Measurements from ENCODE around the gene TOM1L2. TPM values are rescaled to one million over a fixed set of nuclear protein-coding genes. Genes with fewer than 3 reads are reported as not detected.

Gene TOM1L2
- total RNA-seq, 1 donor, result 34.1 TPM

DNA sequence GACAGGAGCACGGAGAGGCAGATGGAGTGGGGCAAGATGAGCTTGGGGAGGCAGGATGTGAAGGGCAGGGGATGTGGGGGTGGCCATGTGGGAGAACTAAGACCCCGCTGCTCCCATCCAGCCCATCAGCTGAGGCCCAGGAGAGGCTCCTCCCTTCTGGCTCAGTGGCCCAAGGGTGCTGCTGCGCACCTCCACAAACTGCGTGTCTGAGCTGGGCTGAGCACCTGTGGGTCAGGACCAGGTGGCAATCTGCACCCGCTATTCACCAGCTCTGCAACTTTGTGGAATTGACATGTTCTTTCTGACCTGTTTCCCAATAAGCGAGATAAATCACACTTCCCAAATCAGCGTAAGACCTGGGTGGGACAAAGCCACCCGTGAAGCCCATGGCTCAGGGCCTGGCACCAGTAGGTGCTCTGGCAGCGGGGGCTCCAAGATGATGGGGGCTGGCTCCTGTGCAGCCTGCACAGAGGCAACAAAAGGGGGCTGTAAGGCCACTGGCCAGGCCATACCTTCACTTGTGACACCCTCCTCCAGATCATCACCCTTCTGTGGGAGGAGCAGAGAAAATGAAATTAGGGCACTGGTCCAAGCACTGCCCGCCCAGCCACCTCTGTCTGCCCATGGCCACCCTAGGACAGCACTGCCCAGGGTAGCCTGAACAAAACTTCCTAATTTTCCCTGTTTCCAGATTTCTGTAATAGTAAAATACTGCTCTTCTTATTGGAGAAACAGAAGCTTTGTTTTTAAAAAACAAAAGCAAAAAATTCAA is 123.7 kb downstream of the TOM1L2 start:
- TF ChIP-seq, protein P1, sequence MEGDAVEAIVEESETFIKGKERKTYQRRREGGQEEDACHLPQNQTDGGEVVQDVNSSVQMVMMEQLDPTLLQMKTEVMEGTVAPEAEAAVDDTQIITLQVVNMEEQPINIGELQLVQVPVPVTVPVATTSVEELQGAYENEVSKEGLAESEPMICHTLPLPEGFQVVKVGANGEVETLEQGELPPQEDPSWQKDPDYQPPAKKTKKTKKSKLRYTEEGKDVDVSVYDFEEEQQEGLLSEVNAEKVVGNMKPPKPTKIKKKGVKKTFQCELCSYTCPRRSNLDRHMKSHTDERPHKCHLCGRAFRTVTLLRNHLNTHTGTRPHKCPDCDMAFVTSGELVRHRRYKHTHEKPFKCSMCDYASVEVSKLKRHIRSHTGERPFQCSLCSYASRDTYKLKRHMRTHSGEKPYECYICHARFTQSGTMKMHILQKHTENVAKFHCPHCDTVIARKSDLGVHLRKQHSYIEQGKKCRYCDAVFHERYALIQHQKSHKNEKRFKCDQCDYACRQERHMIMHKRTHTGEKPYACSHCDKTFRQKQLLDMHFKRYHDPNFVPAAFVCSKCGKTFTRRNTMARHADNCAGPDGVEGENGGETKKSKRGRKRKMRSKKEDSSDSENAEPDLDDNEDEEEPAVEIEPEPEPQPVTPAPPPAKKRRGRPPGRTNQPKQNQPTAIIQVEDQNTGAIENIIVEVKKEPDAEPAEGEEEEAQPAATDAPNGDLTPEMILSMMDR (IDR thresholded peaks at IDR 0.05; ENCODE audit: insufficient read depth, low read depth, low read length), result no peak
- DNase-seq (ENCODE audit: low read depth), result no peak
- no peak overlapping the region for H3K4me3 ChIP-seq (ENCODE audit: low read depth, low read length)

DNA sequence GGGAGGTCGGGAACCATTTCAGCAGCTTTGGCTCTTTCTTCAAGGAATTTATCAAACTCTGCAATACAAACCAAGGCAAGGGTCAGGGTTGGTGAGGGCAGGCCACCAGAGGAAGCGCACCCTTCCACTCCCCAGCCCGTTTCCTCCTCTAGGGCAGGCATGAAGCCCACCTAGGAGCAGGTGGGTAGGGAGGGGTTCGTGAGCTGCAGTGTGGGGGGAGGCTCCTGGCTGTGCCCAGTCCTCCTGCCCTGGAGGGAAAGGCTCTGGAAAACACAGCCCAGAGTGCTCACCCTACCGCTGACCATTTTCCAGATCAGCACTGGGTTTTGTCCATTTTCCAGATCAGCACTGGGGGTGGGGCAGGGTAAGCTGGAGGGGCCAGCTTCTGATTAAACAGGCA is 124.5 kb downstream of the TOM1L2 start:
- TF ChIP-seq, protein P1 (IDR thresholded peaks at IDR 0.05; ENCODE audit: insufficient read depth, low read depth, low read length), result no peak
- DNase-seq (ENCODE audit: low read depth), result no peak

DNA sequence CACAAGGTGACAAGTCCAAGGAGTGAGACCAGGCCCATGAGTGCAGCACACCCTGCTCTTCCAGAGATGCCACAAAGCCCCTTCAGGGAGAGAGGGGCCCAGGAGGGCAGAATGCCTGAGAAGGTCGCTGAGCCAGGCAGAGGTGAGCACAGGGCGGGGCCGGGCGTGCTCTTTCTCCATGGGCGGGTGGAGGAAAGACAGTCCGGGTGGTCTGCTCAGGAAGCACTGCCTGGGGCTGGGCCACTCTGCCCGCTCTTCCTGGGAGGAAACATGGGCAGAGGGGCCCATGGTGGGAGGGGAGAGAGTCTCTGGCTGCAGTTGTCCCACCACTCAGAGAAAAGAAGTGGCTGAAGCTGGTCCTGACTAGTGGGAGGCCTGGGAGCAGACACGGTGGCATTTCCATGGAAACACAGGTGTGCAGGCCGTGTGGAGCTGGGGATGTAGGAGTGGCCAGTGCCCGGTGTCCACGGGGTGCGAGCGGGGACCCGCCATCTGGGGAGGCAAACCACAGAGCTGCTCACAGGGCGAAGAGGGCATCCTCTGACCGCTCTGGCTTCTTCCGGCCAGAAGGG is 125.0 kb downstream of the TOM1L2 start:
- DNase-seq (ENCODE audit: low read depth), result no peak
- no peak overlapping the region for H3K4me3 ChIP-seq (ENCODE audit: low read depth, low read length)
- TF ChIP-seq, protein P1 (IDR thresholded peaks at IDR 0.05; ENCODE audit: insufficient read depth, low read depth, low read length), result no peak

More for the DNA sequence above, 124.5 kb downstream of the TOM1L2 start:
- H3K4me3 ChIP-seq (ENCODE audit: low read depth, low read length), result no peak overlapping the region

DNA sequence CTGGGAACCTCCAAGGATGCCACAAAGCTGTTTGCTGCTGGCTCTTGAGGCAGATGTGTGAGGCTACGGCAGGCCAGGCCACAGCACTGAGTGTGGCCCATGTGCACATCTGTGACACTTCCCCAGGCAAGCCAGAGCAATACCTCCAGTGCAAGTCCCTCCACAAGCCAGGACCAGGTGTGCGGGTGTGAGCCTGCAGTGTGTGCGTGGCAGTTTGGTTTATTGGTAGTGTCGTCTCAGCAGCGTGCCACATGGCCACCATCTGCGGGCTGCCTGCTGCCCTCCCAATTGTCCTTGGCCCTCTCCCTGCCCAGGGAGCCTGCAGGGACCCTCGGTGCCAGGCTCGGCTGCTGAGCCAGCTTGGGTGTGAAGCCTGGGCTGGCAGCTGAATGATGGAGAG is 125.6 kb downstream of the TOM1L2 start:
- H3K4me3 ChIP-seq (ENCODE audit: low read depth, low read length), result no peak overlapping the region
- DNase-seq (ENCODE audit: low read depth), result no peak
- TF ChIP-seq, protein P1 (IDR thresholded peaks at IDR 0.05; ENCODE audit: insufficient read depth, low read depth, low read length), result no peak

DNA sequence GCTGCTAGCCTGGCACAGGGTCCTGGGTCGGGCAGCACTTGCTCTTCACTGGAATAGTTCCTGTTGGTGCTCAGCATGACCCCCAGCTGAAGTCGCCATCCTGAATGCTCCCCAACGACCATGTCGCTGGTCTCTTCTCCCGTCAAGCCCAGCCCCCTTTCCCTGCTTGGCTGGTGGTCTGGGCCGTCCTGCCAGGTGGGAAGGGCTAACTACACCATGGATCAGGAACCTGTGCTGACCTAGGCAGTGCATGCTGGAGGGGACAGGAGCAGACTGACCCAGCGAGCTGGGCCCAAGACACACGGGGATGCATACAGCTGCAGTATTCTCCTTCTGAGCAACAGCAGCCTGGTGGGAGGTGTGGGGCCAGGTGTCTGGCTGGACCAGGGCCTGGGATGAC is 126.2 kb downstream of the TOM1L2 start:
- no peak for DNase-seq (ENCODE audit: low read depth)
- TF ChIP-seq, protein P1 (IDR thresholded peaks at IDR 0.05; ENCODE audit: insufficient read depth, low read depth, low read length), result no peak

DNA sequence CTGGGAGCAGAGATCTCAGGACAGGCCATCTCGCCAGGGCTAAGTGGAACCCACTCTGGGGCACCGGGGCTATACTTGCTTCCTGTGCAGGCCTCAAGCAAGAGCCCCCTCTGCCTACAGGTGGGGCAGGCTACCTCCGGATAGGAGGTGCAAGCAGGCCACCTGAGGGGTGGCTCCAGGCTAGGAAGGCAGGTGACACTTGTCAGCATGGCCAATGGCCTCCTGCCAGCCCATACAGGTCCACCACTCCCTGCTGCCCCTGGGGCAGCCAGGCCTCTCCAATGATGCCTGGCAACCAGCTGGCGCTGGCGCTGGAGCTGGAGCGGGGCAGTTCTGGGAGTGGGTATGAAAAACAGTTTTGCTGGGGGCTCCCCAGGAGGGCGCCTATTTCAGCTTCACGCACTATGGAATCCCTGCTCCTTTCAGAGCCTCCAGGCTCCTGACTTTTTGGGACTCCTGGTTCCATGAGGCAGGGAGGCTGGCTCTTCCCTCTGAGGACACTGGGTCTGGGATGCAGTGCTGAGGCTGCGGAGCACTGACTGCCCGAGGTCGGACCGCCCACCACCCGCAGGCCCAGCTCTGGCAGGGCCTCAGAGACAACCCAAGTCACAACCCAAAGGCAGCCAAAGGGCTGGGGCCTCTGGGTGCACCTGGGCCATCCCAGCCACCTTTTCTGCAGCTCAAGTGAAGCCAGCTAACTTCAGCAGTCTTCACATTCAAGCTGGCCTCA is 127.0 kb downstream of the TOM1L2 start:
- TF ChIP-seq, protein P1 (IDR thresholded peaks at IDR 0.05; ENCODE audit: insufficient read depth, low read depth, low read length), result no peak
- H3K4me3 ChIP-seq (ENCODE audit: low read depth, low read length), result no peak overlapping the region
- DNase-seq (ENCODE audit: low read depth), result no peak

More for the DNA sequence above, 126.2 kb downstream of the TOM1L2 start:
- no peak overlapping the region for H3K4me3 ChIP-seq (ENCODE audit: low read depth, low read length)
